K562 (cell line): ENCODE data around the gene MKLN1.

Experiments
- HDAC1 ChIP-seq, 2 experiments: fragments of 450-650 bp; IDR thresholded peaks; 2 replicates each; pipeline ENCODE4 v1.6.1; 2016 to 2017; ENCODE audit warnings: inconsistent platforms in 1 of 2, mild to moderate bottlenecking in 1 of 2, moderate library complexity in 1 of 2
- JUND ChIP-seq, 2 experiments: IDR thresholded peaks; 2 replicates in 1 of 2; 3 replicates in 1 of 2; pipeline ENCODE4 v1.6.1; 2011; ENCODE audit warnings: borderline replicate concordance in 2 of 2, low read depth in 2 of 2, low read length in 2 of 2, improper control_type of control experiment in 1 of 2, missing biosample characterization in 1 of 2, missing genetic modification characterization in 1 of 2, missing genetic modification reagents in 1 of 2
- NFRKB ChIP-seq: fragments of 450-650 bp; IDR thresholded peaks from 2 replicates; pipeline ENCODE4 v1.6.1; 2016; ENCODE audit warnings: low read depth
- RCOR1 ChIP-seq, 2 experiments: IDR thresholded peaks; 2 replicates each; pipeline ENCODE4 v1.6.1; 2012; ENCODE audit warnings: low read depth in 2 of 2, low read length in 2 of 2, borderline replicate concordance in 1 of 2, improper control_type of control experiment in 1 of 2
- SMARCA5 ChIP-seq: fragments of 450-650 bp; IDR thresholded peaks from 2 replicates; pipeline ENCODE4 v1.6.1; 2016
- ZFP30 ChIP-seq: fragments of 250-450 bp; sonication (Bioruptor Pico); IDR thresholded peaks from 2 replicates; pipeline ENCODE4 v1.8.0; 2022; ENCODE audit warnings: moderate library complexity, mild to moderate bottlenecking, inconsistent platforms, borderline replicate concordance
- ZFP36 ChIP-seq: fragments of 150-350 bp; IDR thresholded peaks from 2 replicates; pipeline ENCODE4 v1.6.1; 2018; ENCODE audit warnings: low read length, low read depth; ENCODE audit not compliant: partially characterized antibody
- ZNF224 ChIP-seq: sonication (generic); formaldehyde crosslinking; IDR thresholded peaks from 2 replicates; pipeline ENCODE4 v1.8.0; 2022; ENCODE audit warnings: mild to moderate bottlenecking, missing genetic modification reagents
- TF ChIP-seq, protein P1 (sequence below): fragments of 250-450 bp; sonication (Bioruptor Pico); IDR thresholded peaks from 2 replicates; pipeline ENCODE4 v1.5.0; 2020; ENCODE audit warnings: mild to moderate bottlenecking, borderline replicate concordance
- TF ChIP-seq, protein P2 (sequence below): fragments of 250-450 bp; sonication (Bioruptor Pico); IDR thresholded peaks from 2 replicates; pipeline ENCODE4 v1.5.0; 2022; ENCODE audit warnings: mild to moderate bottlenecking
- TF ChIP-seq, protein P3 (sequence below): sonication (generic); formaldehyde crosslinking; IDR thresholded peaks from 2 replicates; pipeline ENCODE4 v1.5.0; 2020; ENCODE audit warnings: missing genetic modification reagents

DNA sequence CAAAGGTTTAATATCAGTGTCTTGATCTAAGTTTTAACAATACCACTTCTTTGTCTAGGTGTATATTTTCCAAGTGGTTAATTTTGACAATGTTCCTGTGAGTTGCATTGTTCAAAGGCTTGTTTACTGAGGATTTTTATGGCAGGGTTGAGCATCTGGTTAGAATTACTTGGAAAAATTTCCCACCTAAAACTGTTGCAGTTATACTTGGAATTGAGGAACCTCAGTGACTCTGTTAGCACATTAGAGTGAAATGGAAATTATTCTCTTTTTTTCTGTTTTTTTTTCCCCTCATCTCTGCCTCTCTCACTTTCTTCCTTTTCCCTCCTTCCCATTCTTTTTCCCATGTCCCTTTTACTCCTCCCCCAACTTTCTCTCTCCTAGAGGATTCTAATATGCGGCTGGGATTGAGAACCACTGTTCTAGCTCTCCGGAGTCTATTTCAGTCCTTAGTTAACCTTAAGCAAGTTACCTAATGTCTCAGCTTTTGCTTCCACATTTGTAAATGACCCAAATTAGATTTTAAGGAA lies 121.8 kb downstream of the MKLN1 start:
- TF ChIP-seq ZFP36, result no peak
- no peak for TF ChIP-seq SMARCA5
- no peak for TF ChIP-seq HDAC1 (IDR thresholded peaks at IDR 0.05)
- TF ChIP-seq NFRKB, result no peak
- TF ChIP-seq, protein P1, sequence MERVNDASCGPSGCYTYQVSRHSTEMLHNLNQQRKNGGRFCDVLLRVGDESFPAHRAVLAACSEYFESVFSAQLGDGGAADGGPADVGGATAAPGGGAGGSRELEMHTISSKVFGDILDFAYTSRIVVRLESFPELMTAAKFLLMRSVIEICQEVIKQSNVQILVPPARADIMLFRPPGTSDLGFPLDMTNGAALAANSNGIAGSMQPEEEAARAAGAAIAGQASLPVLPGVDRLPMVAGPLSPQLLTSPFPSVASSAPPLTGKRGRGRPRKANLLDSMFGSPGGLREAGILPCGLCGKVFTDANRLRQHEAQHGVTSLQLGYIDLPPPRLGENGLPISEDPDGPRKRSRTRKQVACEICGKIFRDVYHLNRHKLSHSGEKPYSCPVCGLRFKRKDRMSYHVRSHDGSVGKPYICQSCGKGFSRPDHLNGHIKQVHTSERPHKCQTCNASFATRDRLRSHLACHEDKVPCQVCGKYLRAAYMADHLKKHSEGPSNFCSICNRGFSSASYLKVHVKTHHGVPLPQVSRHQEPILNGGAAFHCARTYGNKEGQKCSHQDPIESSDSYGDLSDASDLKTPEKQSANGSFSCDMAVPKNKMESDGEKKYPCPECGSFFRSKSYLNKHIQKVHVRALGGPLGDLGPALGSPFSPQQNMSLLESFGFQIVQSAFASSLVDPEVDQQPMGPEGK (CRISPR knock-in tag), result no peak
- TF ChIP-seq ZFP30 (CRISPR knock-in tag), result no peak
- TF ChIP-seq RCOR1 (IDR thresholded peaks at IDR 0.05; ENCODE audit: borderline replicate concordance in 1 of 2, low read depth in 2 of 2, low read length in 2 of 2), result no peak
- no peak for TF ChIP-seq JUND (IDR thresholded peaks at IDR 0.05; ENCODE audit: borderline replicate concordance, low read depth, low read length)
- TF ChIP-seq JUND (tag; IDR thresholded peaks at IDR 0.05; ENCODE audit: borderline replicate concordance, low read depth, low read length), result no peak
- TF ChIP-seq ZNF224, result no peak
- TF ChIP-seq, protein P2, sequence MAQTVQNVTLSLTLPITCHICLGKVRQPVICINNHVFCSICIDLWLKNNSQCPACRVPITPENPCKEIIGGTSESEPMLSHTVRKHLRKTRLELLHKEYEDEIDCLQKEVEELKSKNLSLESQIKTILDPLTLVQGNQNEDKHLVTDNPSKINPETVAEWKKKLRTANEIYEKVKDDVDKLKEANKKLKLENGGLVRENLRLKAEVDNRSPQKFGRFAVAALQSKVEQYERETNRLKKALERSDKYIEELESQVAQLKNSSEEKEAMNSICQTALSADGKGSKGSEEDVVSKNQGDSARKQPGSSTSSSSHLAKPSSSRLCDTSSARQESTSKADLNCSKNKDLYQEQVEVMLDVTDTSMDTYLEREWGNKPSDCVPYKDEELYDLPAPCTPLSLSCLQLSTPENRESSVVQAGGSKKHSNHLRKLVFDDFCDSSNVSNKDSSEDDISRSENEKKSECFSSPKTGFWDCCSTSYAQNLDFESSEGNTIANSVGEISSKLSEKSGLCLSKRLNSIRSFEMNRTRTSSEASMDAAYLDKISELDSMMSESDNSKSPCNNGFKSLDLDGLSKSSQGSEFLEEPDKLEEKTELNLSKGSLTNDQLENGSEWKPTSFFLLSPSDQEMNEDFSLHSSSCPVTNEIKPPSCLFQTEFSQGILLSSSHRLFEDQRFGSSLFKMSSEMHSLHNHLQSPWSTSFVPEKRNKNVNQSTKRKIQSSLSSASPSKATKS, result no peak
- TF ChIP-seq, protein P3, sequence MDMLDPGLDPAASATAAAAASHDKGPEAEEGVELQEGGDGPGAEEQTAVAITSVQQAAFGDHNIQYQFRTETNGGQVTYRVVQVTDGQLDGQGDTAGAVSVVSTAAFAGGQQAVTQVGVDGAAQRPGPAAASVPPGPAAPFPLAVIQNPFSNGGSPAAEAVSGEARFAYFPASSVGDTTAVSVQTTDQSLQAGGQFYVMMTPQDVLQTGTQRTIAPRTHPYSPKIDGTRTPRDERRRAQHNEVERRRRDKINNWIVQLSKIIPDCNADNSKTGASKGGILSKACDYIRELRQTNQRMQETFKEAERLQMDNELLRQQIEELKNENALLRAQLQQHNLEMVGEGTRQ (CRISPR knock-in tag), result no peak
